K562 (cell line): ENCODE data around the gene PLEKHF1. TPM values are rescaled to one million over a fixed set of nuclear protein-coding genes. Genes with fewer than 3 reads are reported as not detected.

Source experiments
- EWSR1 ChIP-seq: fragments of 450-650 bp; IDR thresholded peaks from 2 replicates; pipeline ENCODE4 v1.6.1; 2018; ENCODE audit warnings: borderline replicate concordance, mild to moderate bottlenecking, low read depth, moderate library complexity; ENCODE audit not compliant: partially characterized antibody
- FOS ChIP-seq: IDR thresholded peaks from 3 replicates; pipeline ENCODE4 v1.6.1; 2011; ENCODE audit not compliant: insufficient read length; ENCODE audit errors: extremely low read depth
- PCBP2 ChIP-seq: fragments of 200-400 bp; formaldehyde crosslinking; IDR thresholded peaks from 2 replicates; pipeline ENCODE4 v1.6.1; 2018; ENCODE audit warnings: low read length, low read depth, mild to moderate bottlenecking, moderate library complexity; ENCODE audit not compliant: poor library complexity, severe bottlenecking
- RBM17 ChIP-seq: fragments of 200-400 bp; formaldehyde crosslinking; IDR thresholded peaks from 2 replicates; pipeline ENCODE4 v1.6.1; 2017; ENCODE audit warnings: low read depth, mild to moderate bottlenecking, low read length, borderline replicate concordance
- SMARCE1 ChIP-seq: fragments of 450-650 bp; IDR thresholded peaks from 2 replicates; pipeline ENCODE4 v1.7.1; 2016; ENCODE audit warnings: mild to moderate bottlenecking
- ZNF282 ChIP-seq: sonication (generic); formaldehyde crosslinking; IDR thresholded peaks from 2 replicates; pipeline ENCODE4 v1.8.1; 2023; ENCODE audit warnings: missing genetic modification reagents
- ZNF830 ChIP-seq: fragments of 250-450 bp; sonication (Bioruptor Pico); IDR thresholded peaks from 2 replicates; pipeline ENCODE4 v1.5.0; 2021; ENCODE audit warnings: mild to moderate bottlenecking
- polyA plus RNA-seq, 8 experiments: library from polyadenylated mRNA; depleted of rRNA in 4 of 8; stranded (reverse) in 5 of 8; unstranded in 3 of 8; fragments of >200 nt; fragmentation: Nextera tagmentation in 2 of 8; fragmentation: Illumina TruSeq in 1 of 8; extraction: Ambion mirVana in 2 of 8; extraction: Trizol in 1 of 8; gene quantifications; 2 replicates each; pipeline versions ENCODE4 v1.2.1 to v1.2.3, GENCODE V29; 2011 to 2014; ENCODE audit warnings: inconsistent platforms in 1 of 8, missing spikeins in 1 of 8
- total RNA-seq, 7 experiments: library from RNA; depleted of rRNA in 6 of 7; stranded (reverse); fragments of >200 nt in 6 of 7; fragmentation: Illumina TruSeq in 2 of 7; extraction: Trizol in 2 of 7; gene quantifications; 2 replicates each; pipeline versions ENCODE4 v1.2.1 to v1.2.3, GENCODE V29; 2011 to 2021; ENCODE audit warnings: low replicate concordance in 1 of 7
- TF ChIP-seq, protein P1 (sequence below): fragments of 450-650 bp; formaldehyde crosslinking; IDR thresholded peaks from 2 replicates; pipeline ENCODE4 v1.4.0; 2020; ENCODE audit warnings: mild to moderate bottlenecking, mixed read lengths
- TF ChIP-seq, protein P2 (sequence below): fragments of 450-650 bp; IDR thresholded peaks from 2 replicates; pipeline ENCODE4 v1.6.1; 2016; ENCODE audit warnings: mild to moderate bottlenecking
- TF ChIP-seq, protein P3 (sequence below), 2 experiments: fragments of 450-650 bp in 1 of 2; sonication (generic) in 1 of 2; formaldehyde crosslinking in 1 of 2; IDR thresholded peaks; 2 replicates each; pipeline versions ENCODE4 v1.7.1 to v1.9.0; 2016 to 2022; ENCODE audit warnings: inconsistent platforms in 1 of 2, mild to moderate bottlenecking in 1 of 2, missing genetic modification reagents in 1 of 2
- TF ChIP-seq, protein P4 (sequence below): sonication (generic); formaldehyde crosslinking; IDR thresholded peaks from 2 replicates; pipeline ENCODE4 v1.8.0; 2023; ENCODE audit warnings: mild to moderate bottlenecking, missing genetic modification reagents

Gene PLEKHF1
- total and polyA plus RNA-seq, 9 of the 15 experiments (the other 6 are each of a cell fraction or from before 2014, with no cell fraction given), result 0.07 to 13.4 (median 3.9) TPM; not detected in 1

DNA sequence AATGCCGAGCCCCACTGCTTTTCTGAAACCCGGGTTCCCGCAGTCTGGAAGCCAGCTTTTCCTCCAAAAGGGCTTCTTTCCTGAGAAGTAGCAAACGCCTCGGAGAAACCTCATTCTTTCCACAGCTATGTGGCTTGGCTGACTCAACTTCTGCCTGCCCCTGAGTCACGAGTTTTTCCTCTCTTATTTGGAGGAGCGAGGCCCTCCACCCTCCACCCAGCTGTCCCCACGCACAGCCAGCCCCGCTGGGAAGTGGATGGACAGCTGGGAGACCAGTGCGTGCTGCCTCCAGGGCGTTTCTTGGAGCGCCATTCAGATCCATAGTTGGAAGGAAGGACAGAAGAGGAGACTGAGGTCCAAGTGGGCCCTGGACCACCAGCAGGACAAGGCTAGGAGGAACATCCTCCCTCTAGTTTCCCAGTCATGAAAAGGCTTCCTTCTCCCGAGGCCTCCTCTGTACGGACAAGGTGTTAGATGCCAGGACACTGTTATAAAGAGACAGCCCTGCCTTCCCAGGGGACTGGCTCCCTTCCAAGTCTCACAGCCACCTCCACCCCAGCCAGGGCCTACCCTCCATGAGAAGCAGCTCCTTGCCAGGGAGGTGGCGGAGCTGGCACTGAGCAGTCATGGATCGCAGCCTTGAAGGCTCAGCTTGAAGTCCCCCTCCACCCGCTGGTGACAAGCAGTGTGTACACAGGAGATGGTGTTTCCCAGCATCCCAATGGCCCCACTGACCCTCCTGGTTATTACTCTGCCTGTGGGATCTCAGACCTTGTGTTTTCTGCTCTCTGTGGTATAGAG, 2.5 kb upstream of the PLEKHF1 start (continued):
- TF ChIP-seq, protein P1, sequence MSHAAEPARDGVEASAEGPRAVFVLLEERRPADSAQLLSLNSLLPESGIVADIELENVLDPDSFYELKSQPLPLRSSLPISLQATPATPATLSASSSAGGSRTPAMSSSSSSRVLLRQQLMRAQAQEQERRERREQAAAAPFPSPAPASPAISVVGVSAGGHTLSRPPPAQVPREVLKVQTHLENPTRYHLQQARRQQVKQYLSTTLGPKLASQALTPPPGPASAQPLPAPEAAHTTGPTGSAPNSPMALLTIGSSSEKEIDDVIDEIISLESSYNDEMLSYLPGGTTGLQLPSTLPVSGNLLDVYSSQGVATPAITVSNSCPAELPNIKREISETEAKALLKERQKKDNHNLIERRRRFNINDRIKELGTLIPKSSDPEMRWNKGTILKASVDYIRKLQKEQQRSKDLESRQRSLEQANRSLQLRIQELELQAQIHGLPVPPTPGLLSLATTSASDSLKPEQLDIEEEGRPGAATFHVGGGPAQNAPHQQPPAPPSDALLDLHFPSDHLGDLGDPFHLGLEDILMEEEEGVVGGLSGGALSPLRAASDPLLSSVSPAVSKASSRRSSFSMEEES (CRISPR knock-in tag), result peak; percentile 87
- TF ChIP-seq, protein P2, sequence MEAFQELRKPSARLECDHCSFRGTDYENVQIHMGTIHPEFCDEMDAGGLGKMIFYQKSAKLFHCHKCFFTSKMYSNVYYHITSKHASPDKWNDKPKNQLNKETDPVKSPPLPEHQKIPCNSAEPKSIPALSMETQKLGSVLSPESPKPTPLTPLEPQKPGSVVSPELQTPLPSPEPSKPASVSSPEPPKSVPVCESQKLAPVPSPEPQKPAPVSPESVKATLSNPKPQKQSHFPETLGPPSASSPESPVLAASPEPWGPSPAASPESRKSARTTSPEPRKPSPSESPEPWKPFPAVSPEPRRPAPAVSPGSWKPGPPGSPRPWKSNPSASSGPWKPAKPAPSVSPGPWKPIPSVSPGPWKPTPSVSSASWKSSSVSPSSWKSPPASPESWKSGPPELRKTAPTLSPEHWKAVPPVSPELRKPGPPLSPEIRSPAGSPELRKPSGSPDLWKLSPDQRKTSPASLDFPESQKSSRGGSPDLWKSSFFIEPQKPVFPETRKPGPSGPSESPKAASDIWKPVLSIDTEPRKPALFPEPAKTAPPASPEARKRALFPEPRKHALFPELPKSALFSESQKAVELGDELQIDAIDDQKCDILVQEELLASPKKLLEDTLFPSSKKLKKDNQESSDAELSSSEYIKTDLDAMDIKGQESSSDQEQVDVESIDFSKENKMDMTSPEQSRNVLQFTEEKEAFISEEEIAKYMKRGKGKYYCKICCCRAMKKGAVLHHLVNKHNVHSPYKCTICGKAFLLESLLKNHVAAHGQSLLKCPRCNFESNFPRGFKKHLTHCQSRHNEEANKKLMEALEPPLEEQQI, result no peak
- TF ChIP-seq EWSR1, result no peak
- no peak for TF ChIP-seq ZNF830 (CRISPR knock-in tag)
- no peak for TF ChIP-seq ZNF282 (CRISPR knock-in tag)
- TF ChIP-seq PCBP2, result no peak
- TF ChIP-seq, protein P3, sequence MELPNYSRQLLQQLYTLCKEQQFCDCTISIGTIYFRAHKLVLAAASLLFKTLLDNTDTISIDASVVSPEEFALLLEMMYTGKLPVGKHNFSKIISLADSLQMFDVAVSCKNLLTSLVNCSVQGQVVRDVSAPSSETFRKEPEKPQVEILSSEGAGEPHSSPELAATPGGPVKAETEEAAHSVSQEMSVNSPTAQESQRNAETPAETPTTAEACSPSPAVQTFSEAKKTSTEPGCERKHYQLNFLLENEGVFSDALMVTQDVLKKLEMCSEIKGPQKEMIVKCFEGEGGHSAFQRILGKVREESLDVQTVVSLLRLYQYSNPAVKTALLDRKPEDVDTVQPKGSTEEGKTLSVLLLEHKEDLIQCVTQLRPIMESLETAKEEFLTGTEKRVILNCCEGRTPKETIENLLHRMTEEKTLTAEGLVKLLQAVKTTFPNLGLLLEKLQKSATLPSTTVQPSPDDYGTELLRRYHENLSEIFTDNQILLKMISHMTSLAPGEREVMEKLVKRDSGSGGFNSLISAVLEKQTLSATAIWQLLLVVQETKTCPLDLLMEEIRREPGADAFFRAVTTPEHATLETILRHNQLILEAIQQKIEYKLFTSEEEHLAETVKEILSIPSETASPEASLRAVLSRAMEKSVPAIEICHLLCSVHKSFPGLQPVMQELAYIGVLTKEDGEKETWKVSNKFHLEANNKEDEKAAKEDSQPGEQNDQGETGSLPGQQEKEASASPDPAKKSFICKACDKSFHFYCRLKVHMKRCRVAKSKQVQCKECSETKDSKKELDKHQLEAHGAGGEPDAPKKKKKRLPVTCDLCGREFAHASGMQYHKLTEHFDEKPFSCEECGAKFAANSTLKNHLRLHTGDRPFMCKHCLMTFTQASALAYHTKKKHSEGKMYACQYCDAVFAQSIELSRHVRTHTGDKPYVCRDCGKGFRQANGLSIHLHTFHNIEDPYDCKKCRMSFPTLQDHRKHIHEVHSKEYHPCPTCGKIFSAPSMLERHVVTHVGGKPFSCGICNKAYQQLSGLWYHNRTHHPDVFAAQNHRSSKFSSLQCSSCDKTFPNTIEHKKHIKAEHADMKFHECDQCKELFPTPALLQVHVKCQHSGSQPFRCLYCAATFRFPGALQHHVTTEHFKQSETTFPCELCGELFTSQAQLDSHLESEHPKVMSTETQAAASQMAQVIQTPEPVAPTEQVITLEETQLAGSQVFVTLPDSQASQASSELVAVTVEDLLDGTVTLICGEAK (IDR thresholded peaks at IDR 0.05), result no peak
- TF ChIP-seq, protein P3 (CRISPR knock-in tag; IDR thresholded peaks at IDR 0.05), result no peak
- TF ChIP-seq SMARCE1, result peak; percentile 68; the same call in 1 of the 2 replicates
- TF ChIP-seq, protein P4, sequence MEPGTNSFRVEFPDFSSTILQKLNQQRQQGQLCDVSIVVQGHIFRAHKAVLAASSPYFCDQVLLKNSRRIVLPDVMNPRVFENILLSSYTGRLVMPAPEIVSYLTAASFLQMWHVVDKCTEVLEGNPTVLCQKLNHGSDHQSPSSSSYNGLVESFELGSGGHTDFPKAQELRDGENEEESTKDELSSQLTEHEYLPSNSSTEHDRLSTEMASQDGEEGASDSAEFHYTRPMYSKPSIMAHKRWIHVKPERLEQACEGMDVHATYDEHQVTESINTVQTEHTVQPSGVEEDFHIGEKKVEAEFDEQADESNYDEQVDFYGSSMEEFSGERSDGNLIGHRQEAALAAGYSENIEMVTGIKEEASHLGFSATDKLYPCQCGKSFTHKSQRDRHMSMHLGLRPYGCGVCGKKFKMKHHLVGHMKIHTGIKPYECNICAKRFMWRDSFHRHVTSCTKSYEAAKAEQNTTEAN (CRISPR knock-in tag), result no peak
- no peak for TF ChIP-seq RBM17
- peak; percentile 32 for TF ChIP-seq FOS
